Upper lobe of left lung (tissue), 6 donors: Measurements from ENCODE around the gene FRMD3. TPM values are rescaled to one million over a fixed set of nuclear protein-coding genes. Genes with fewer than 3 reads are reported as not detected.

Source experiments
- ATAC-seq, 2 donors: fragments of 200-7000 bp; cut with Tn5 transposase; one replicate each; pipeline ENCODE4 v1.9.1; 2022; ENCODE audit warnings: mild to moderate bottlenecking in 2 of 2, moderate library complexity in 2 of 2; ENCODE audit not compliant: low FRiP score in 2 of 2
- DNase-seq, 2 donors: peaks; one replicate each; pipeline ENCODE4 v3.0.0-alpha.2; 2019 to 2020
- H3K27ac ChIP-seq, 4 donors: fragments of 200-600 bp; sonication (generic); one replicate each; pipeline ENCODE4 v1.5.1; 2016 to 2019
- H3K27me3 ChIP-seq, 4 donors: fragments of 200-600 bp; sonication (generic); one replicate each; pipeline ENCODE4 v1.5.1; 2017 to 2019
- H3K36me3 ChIP-seq, 4 donors: fragments of 200-600 bp; sonication (generic); one replicate each; pipeline ENCODE4 v1.5.1; 2016 to 2019
- H3K4me1 ChIP-seq, 4 donors: fragments of 200-600 bp; sonication (generic); one replicate each; pipeline ENCODE4 v1.5.1; 2018 to 2019
- H3K4me3 ChIP-seq, 4 donors: fragments of 200-600 bp; sonication (generic); one replicate each; pipeline ENCODE4 v1.5.1; 2017 to 2019; ENCODE audit warnings: mild to moderate bottlenecking in 2 of 4, moderate library complexity in 1 of 4
- H3K9me3 ChIP-seq, 4 donors: fragments of 200-600 bp; sonication (generic); one replicate each; pipeline ENCODE4 v1.5.1; 2018 to 2019
- CTCF ChIP-seq, 6 experiments: fragments of 450-650 bp in 4 of 6; fragments of 200-600 bp in 2 of 6; sonication (generic) in 2 of 6; IDR thresholded peaks; one replicate each; pipeline ENCODE4 v1.5.1; 2016 to 2019; ENCODE audit warnings: antibody characterized with exemption in 6 of 6
- EP300 ChIP-seq, 4 donors: sonication (generic); formaldehyde crosslinking; IDR thresholded peaks; one replicate each; pipeline ENCODE4 v1.5.1; 2017; ENCODE audit warnings: antibody characterized with exemption in 4 of 4, control low read depth in 2 of 4
- POLR2A ChIP-seq, 4 donors: fragments of 450-650 bp; IDR thresholded peaks; one replicate each; pipeline ENCODE4 v1.5.1; 2016 to 2017; ENCODE audit warnings: antibody characterized with exemption in 4 of 4, mild to moderate bottlenecking in 2 of 4
- POLR2AphosphoS5 ChIP-seq, 2 donors: sonication (generic); formaldehyde crosslinking; IDR thresholded peaks; one replicate each; pipeline ENCODE4 v1.5.1; 2017; ENCODE audit warnings: antibody characterized with exemption in 2 of 2
- WGBS, 2 donors: methylation state at CpG; one replicate each; pipeline ENCODE4 v1.1.5; 2017 to 2018; 5-methylcytosine and 5-hydroxymethylcytosine counted together
- total RNA-seq, 6 donors: library from RNA; depleted of rRNA in 4 of 6; stranded (reverse); fragments of >200 nt in 4 of 6; gene quantifications; one replicate each; pipeline versions ENCODE4 v1.1.0 to v1.2.1, GENCODE V29; 2016 to 2021
- donor health status: DM: no; HTN: no; CAD: no; lungs with moderate emphysema.
- donor health status: DM: no; HTN: yes; CAD: no; lungs with severe emphysema.

Gene FRMD3
- total RNA-seq, 6 donors from 2014 or later: 5.6 to 33.4 (median 10.4) TPM

- Histone ChIP-seq H3K36me3 (no peaks in the 10 kb centered on the region), H3K4me3 (no peak overlapping the region), H3K4me1 (no peaks in the 10 kb centered on the region), H3K27ac (no peak overlapping the region), H3K9me3 (no peaks in the 10 kb centered on the region), H3K27me3 (no peaks in the 10 kb centered on the region)
- TF ChIP-seq CTCF (IDR thresholded peaks at IDR 0.05) (no peak), POLR2AphosphoS5 (IDR thresholded peaks at IDR 0.05) (no peak), POLR2A (IDR thresholded peaks at IDR 0.05) (no peak), EP300 (IDR thresholded peaks at IDR 0.05) (no peak)
- WGBS, 2 donors: 92 to 97% methylated on average over 2 of the region's 2 CpGs
- DNase-seq: no peak
- ATAC-seq: no peak
These were observed 155.2 kb downstream of the FRMD3 start for GRCh38 chr9:83383034-83383433.

DNA sequence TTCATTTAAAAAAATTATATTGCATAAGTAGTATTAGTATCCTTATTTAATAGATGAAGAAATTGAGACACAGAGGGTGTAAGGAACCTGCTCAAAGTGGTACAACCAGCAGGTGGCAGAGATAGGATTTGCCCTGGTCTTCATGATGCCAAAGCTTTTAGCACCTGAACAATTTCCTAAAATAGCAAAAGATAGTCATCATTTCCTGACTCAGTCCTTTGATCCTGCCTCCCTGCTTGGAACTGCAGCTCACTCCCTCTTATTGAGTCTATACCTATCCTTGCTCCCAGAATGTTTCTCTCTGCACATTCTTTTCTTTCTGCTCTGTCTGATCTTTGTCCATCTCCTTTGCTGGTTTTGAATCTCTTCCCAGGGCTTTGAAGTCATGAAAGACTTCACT, 155.8 kb downstream of the FRMD3 start:
- Histone ChIP-seq H3K4me3 (no peak overlapping the region), H3K9me3 (no peaks in the 10 kb centered on the region), H3K36me3 (no peaks in the 10 kb centered on the region), H3K27ac (no peak overlapping the region), H3K27me3 (no peaks in the 10 kb centered on the region), H3K4me1 (no peaks in the 10 kb centered on the region)
- no peak for ATAC-seq
- TF ChIP-seq EP300 (IDR thresholded peaks at IDR 0.05) (no peak), CTCF (IDR thresholded peaks at IDR 0.05) (no peak), POLR2A (IDR thresholded peaks at IDR 0.05) (no peak), POLR2AphosphoS5 (IDR thresholded peaks at IDR 0.05) (no peak)
- DNase-seq: no peak

DNA sequence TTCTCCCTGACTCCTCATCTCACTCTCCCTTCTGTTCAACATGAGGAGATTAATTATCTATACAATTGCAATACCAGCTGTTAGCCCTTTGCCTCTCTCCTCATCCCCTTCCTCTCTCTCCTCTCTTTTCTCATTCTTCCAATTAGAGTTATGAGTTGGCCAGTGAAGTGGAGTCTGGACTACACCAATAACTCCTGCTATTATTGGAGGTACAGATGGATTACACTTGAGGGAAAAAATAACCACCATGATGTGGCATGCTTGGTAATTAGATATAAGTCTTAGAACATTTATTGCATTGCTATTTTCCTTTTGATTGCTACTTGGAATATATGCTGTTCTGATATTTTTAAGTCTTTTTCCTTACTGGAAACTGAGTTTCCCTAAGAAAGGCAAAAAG, 159.2 kb downstream of the FRMD3 start:
- TF ChIP-seq POLR2A (IDR thresholded peaks at IDR 0.05): no peak
- no peak for TF ChIP-seq CTCF (IDR thresholded peaks at IDR 0.05)
- no peak for TF ChIP-seq EP300 (IDR thresholded peaks at IDR 0.05)
- no peak for TF ChIP-seq POLR2AphosphoS5 (IDR thresholded peaks at IDR 0.05)
- H3K4me3 ChIP-seq: no peak overlapping the region
- no peak overlapping the region for H3K27ac ChIP-seq
- DNase-seq (no peak), ATAC-seq (no peak)
- no peaks in the 10 kb centered on the region for H3K4me1 ChIP-seq
- no peaks in the 10 kb centered on the region for H3K9me3 ChIP-seq
- H3K36me3 ChIP-seq: no peaks in the 10 kb centered on the region
- H3K27me3 ChIP-seq: no peaks in the 10 kb centered on the region

- no peaks in the 10 kb centered on the region for H3K4me1 ChIP-seq
- TF ChIP-seq POLR2AphosphoS5 (IDR thresholded peaks at IDR 0.05) (no peak), EP300 (IDR thresholded peaks at IDR 0.05) (no peak), POLR2A (IDR thresholded peaks at IDR 0.05) (no peak), CTCF (IDR thresholded peaks at IDR 0.05) (no peak)
- no peaks in the 10 kb centered on the region for H3K9me3 ChIP-seq
- DNase-seq (no peak), ATAC-seq (no peak)
- 68 to 73% methylated on average over 5 of the region's 5 CpGs for WGBS, 2 donors
- no peaks in the 10 kb centered on the region for H3K36me3 ChIP-seq
- no peaks in the 10 kb centered on the region for H3K27me3 ChIP-seq
- no peak overlapping the region for H3K4me3 ChIP-seq
- no peak overlapping the region for H3K27ac ChIP-seq
These were observed 165.2 kb downstream of the FRMD3 start for GRCh38 chr9:83372957-83373356.

DNA sequence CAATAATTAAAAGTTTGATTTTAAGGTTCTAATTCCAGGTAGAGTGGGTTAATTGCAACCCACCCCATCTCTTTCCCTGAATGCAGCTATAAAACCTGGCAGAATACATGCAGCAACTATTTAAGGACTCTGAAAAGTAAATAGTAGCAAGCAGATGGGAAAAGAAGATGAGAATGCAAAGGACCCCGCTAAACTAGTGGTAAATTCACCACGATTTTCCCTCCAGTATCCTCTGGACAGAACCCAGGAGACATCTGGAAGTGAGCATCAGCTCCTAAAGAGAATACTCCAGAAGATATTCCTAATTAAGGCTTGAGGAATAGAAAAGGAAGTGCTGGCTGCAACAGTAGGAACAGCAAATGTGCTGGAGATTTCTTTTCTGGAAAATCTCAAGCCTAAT, 170.9 kb downstream of the FRMD3 start:
- peaks cover 0 to 5% (median 0%) of the 10 kb centered on the region in 4 donors for H3K4me1 ChIP-seq
- ATAC-seq (no peak), DNase-seq (no peak)
- no peaks in the 10 kb centered on the region for H3K9me3 ChIP-seq
- no peak overlapping the region for H3K4me3 ChIP-seq
- no peak for TF ChIP-seq POLR2AphosphoS5 (IDR thresholded peaks at IDR 0.05)
- no peak for TF ChIP-seq CTCF (IDR thresholded peaks at IDR 0.05)
- TF ChIP-seq POLR2A (IDR thresholded peaks at IDR 0.05): no peak
- no peak for TF ChIP-seq EP300 (IDR thresholded peaks at IDR 0.05)
- no peaks in the 10 kb centered on the region for H3K27me3 ChIP-seq
- 55 to 59% methylated on average over 2 of the region's 2 CpGs for WGBS, 2 donors
- no peaks in the 10 kb centered on the region for H3K36me3 ChIP-seq
- no peak overlapping the region for H3K27ac ChIP-seq
